ENCODE results near the gene KRTAP4-9.
"Not testable (repeated sequence)": the region's sequence is repeated elsewhere in the genome, so short reads cannot be mapped to it uniquely, and the experiment has no call there.

KRTAP4-9 gene

DNA sequence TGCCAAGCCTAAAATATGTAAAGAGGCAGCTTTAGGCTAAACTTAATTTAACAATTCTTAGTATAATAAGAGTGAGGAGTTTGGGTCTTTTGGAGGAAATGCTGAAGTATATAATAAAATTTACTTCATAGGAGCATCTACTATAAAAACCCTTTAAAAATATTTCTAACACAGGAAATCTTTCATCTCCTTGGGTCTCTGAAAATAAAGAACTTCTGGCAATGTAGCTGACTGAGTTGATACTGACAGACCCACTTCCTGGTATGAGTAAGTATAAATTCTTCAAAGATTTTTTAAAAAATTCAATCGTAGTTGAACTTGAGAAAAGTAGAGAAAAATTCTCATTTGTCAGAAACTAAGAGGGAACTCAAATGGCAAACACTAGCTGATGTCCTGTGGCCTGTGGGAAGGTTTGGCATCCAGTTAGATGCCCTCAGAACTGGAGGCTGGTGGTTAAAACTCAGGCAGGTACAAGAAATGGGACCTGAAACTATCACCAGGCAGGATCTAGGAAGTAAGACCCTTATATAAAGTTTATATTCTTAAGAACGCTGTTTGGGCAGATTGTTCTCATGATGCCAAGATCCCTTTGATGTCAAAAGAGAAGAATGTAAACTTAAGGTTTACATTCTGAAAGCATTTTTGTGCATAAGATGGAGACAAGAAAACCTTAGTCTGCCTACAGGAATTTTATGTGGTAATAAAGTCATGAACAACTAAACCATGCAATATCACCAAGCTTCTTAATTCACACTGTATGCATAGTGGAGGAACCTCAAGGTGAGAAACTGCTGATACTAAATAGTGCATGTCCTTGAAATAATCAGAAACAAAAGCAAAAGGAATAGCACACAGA, 28.9 kb downstream of the KRTAP4-9 start:
- no peak for DNase-seq

DNA sequence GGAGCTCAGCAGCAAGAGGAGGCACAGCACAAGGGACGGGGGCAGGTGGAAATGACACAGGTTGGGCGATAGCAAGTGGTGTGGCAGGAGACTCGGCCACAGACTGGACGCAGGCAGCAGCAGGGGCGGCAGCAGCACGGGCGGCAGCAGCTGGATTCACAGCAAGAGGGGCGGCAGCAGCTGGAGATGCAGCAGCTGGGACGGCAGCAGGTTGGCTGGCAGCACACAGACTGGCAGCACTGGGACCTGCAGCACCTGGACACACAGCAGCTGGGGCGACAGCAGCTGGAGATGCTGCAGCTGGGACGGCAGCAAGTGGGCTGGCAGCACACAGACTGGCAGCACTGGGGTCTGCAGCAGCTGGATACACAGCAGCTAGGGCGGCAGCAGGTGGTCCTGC, 34.7 kb downstream of the KRTAP4-9 start:
- DNase-seq = not testable (repeated sequence)

DNA sequence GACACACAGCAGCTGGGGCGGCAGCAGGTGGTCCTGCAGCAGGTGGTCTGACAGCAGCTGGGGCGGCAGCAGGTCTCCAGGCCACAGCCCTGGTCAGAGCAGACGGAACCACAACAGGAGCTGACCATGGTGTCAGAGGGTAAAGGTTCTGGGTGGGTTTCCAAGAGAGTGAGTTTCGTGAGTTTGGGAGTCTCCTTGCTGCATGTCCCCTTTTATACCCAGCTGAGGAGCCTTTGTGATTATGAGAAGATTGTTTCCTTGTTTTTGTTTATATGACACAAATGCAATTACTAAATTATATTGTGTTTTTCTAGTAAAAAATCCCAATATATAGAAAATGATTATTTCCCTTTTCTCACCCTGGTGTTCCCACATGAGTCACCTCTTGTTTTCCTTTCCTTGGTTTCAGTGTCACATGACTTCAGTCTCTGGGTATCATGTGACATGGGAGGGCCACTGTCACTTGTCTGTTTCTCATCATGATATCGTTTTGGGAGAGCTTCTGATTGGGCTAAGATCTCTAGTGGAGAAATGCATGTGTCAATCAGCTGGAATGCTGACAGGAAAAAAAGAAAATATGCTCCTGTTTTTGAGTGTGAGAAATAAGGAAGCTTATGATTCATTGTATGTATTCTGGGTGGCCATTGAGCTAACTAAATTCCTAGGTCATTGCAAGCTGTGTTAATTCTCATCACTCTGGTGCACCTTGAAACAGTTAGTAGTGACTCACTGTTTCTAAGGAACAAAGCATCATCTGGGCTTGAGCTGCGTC, 35.4 kb downstream of the KRTAP4-9 start, which contains the start of gene KRTAP4-6:
KRTAP4-6 (minus strand) TSS at position 185 of the 772 bp plus-strand sequence; CDS start at position 128, 57 bp downstream.
- no peak for DNase-seq

GRCh38 chr17:41141361-41141760, 36.2 kb downstream of the KRTAP4-9 start:
- DNase-seq = no peak

GRCh38 chr17:41144846-41145245, 39.7 kb downstream of the KRTAP4-9 start:
- DNase-seq = no peak

GRCh38 chr17:41145261-41145660, 40.1 kb downstream of the KRTAP4-9 start:
- DNase-seq = no peak

- no peak for DNase-seq
These were observed 42.5 kb downstream of the KRTAP4-9 start for GRCh38 chr17:41147531-41148204.

DNA sequence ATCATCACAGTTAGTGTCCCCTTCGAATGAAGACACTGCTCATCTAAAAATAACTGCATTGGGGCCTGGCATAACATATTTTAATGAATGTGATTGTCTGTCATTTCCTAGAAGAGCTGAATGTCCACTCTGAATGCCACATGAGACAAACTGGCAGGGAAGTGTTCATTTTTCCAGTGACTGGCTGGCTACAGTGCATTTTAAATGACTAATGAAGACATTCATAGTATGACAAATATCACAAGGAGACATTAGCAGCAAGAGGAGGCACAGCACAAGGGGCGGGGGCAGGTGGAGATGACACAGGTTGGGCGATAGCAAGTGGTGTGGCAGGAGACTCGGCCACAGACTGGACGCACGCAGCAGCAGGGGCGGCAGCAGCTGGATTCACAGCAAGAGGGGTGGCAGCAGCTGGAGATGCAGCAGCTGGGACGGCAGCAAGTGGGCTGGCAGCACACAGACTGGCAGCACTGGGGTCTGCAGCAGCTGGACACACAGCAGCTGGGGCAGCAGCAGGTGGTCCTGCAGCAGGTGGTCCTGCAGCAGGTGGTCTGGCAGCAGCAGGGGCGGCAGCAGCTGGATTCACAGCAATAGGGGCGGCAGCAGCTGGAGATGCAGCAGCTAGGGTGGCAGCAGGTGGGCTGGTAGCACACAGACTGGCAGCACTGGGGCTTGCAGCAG, 43.9 kb downstream of the KRTAP4-9 start:
- not testable (repeated sequence) for DNase-seq

DNA sequence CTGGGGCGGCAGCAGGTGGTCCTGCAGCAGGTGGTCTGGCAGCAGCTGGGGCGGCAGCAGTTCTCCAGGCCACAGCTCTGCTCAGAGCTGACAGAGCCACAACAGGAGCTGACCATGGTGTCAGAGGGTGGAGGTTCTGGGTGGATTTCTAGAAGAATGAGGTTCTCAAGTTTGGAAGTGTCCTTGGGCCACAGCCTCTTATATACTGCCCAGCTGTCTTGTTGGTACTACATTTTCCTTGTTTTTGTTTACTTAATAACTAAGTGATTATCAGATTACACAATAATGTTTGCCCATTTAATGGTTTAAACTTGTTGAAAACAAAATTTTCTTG, 44.4 kb downstream of the KRTAP4-9 start, which contains the start of gene KRTAP4-5:
KRTAP4-5 (minus strand) TSS at position 174 of the 334 bp plus-strand sequence; CDS start at position 116, 58 bp downstream.
- DNase-seq = no peak

DNA sequence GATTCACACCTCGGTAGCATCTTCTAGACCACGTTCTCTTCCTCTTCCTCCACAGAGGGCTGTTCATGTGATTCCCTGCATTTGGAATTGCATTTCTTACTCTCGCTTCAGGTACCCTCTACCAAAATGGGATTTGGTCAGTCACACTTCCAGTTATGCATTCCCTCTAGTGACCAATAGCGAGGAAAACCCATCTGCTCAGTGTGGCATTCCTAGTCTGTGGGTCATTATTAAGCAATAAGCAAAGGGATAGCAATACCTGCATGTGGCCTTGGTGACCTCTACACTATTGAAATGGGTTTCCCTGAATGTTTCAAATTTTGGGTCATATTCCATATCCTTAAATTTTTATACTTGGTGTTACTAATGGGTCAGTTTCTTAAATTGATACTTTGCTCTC, 44.8 kb downstream of the KRTAP4-9 start:
- DNase-seq = no peak

DNA sequence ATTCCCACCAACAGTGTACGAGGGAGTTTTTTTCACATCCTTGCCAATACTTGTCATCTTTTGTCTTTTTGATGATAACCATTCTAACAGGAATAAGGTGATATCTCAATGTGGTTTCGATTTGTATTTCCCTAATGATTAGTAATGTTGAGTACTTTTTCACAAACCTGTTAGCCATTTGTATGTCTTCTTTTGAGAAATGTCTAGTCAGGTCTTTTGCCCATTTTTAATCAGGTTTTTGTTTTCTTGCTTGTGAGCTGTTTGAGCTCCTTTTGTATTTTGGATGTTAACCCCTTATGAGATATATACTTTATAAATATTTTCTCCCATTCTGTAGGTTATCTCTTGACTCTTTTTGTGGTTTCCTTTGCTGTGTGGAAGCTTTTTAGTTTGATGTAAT, 46.3 kb downstream of the KRTAP4-9 start:
- no peak for DNase-seq

DNA sequence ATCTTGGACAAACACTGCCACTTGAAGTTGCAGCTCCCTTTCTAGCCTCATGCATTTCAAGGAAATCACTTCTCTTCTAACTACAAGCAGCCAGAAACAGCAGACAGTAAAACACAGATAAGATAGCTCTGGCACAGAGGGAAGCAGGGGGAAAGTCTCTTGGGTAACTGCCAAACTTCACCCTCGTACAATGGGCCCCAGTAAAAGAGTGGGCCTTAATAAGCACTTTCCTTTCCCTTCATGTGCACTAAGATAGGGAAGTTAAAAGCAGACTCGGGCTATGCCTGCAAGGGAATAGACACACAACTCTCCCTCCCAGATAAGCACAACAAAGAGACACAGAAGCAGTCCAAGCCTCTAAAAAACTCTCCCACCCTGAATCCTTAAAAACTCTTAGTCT, 48.7 kb downstream of the KRTAP4-9 start:
- no peak for DNase-seq

Data from AML-193 (cell line).